Thoracic aorta (tissue), 2 donors: ENCODE measurements around the gene PTP4A2. TPM values are rescaled to one million over a fixed set of nuclear protein-coding genes. Genes with fewer than 3 reads are reported as not detected.

Experiments used
- ATAC-seq: fragments of 150-250 bp; one replicate; pipeline ENCODE4 v1.8.0; 2017; ENCODE audit warnings: low read depth; ENCODE audit not compliant: insufficient number of reproducible peaks, low FRiP score
- DNase-seq: peaks from one replicate; pipeline ENCODE4 v3.0.0-alpha.2; 2020; ENCODE audit warnings: low spot score
- H3K27ac ChIP-seq, 2 donors: fragments of 200-600 bp; sonication (generic); 1 replicate in 1 of 2; 2 replicates in 1 of 2; pipeline ENCODE4 v1.5.1; 2016; ENCODE audit warnings: mild to moderate bottlenecking in 2 of 2, moderate library complexity in 2 of 2
- H3K27me3 ChIP-seq: fragments of 200-600 bp; sonication (generic); replicated peaks from 2 replicates; pipeline ENCODE4 v1.6.0; 2016; ENCODE audit warnings: mild to moderate bottlenecking; ENCODE audit not compliant: insufficient read depth
- H3K36me3 ChIP-seq: fragments of 200-600 bp; sonication (generic); one replicate; pipeline ENCODE4 v1.5.1; 2016
- H3K4me1 ChIP-seq, 2 donors: fragments of 200-600 bp; sonication (generic); 1 replicate in 1 of 2; 2 replicates in 1 of 2; pipeline versions ENCODE4 v1.5.1 to v1.6.0; 2016; ENCODE audit warnings: low read depth in 2 of 2, mild to moderate bottlenecking in 1 of 2; ENCODE audit not compliant: control insufficient read depth in 1 of 2
- H3K4me3 ChIP-seq: fragments of 200-600 bp; sonication (generic); 2 replicates; pipeline ENCODE4 v1.5.1; 2016; ENCODE audit warnings: mild to moderate bottlenecking
- H3K9me3 ChIP-seq: fragments of 200-600 bp; sonication (generic); 2 replicates; pipeline ENCODE4 v1.5.1; 2016
- total RNA-seq, 2 donors: library from RNA; depleted of rRNA; stranded (reverse); fragments of >200 nt; gene quantifications; one replicate each; pipeline versions ENCODE4 v1.1.0 to v1.2.3, GENCODE V29; 2016
- TF ChIP-seq, protein P1 (sequence below): fragments of 200-600 bp; sonication (generic); IDR thresholded peaks from one replicate; pipeline ENCODE4 v1.5.1; 2019; ENCODE audit warnings: antibody characterized with exemption

Gene PTP4A2
- total RNA-seq, 2 donors from 2014 or later: 104 to 237 TPM

DNA sequence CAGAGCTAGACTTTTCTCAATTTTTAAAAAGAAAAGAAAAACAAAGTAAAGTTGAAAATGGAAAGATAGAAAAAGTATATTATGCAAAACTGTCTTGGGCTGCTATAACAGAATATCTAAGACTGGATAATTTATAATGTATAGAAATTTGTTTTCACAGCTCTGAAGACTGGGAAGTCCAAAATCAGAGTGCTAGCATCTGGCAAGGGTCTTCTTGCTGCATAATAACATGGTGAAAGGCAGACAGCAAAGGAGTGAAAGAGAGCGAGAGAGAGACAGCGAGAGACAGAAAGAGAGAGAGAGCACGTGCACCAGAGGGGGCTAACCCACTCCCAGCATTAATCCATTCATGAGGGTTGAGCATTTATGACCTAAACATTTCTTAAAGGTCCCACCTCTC, 63.2 kb downstream of the PTP4A2 start:
- Histone ChIP-seq H3K27me3 (no peaks in the 10 kb centered on the region), H3K9me3 (no peaks in the 10 kb centered on the region), H3K36me3 (no peaks in the 10 kb centered on the region), H3K4me1 (no peaks in the 10 kb centered on the region), H3K4me3 (no peak overlapping the region), H3K27ac (no peak overlapping the region)
- DNase-seq (no peak), ATAC-seq (no peak)
- TF ChIP-seq, protein P1, sequence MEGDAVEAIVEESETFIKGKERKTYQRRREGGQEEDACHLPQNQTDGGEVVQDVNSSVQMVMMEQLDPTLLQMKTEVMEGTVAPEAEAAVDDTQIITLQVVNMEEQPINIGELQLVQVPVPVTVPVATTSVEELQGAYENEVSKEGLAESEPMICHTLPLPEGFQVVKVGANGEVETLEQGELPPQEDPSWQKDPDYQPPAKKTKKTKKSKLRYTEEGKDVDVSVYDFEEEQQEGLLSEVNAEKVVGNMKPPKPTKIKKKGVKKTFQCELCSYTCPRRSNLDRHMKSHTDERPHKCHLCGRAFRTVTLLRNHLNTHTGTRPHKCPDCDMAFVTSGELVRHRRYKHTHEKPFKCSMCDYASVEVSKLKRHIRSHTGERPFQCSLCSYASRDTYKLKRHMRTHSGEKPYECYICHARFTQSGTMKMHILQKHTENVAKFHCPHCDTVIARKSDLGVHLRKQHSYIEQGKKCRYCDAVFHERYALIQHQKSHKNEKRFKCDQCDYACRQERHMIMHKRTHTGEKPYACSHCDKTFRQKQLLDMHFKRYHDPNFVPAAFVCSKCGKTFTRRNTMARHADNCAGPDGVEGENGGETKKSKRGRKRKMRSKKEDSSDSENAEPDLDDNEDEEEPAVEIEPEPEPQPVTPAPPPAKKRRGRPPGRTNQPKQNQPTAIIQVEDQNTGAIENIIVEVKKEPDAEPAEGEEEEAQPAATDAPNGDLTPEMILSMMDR: no peak

DNA sequence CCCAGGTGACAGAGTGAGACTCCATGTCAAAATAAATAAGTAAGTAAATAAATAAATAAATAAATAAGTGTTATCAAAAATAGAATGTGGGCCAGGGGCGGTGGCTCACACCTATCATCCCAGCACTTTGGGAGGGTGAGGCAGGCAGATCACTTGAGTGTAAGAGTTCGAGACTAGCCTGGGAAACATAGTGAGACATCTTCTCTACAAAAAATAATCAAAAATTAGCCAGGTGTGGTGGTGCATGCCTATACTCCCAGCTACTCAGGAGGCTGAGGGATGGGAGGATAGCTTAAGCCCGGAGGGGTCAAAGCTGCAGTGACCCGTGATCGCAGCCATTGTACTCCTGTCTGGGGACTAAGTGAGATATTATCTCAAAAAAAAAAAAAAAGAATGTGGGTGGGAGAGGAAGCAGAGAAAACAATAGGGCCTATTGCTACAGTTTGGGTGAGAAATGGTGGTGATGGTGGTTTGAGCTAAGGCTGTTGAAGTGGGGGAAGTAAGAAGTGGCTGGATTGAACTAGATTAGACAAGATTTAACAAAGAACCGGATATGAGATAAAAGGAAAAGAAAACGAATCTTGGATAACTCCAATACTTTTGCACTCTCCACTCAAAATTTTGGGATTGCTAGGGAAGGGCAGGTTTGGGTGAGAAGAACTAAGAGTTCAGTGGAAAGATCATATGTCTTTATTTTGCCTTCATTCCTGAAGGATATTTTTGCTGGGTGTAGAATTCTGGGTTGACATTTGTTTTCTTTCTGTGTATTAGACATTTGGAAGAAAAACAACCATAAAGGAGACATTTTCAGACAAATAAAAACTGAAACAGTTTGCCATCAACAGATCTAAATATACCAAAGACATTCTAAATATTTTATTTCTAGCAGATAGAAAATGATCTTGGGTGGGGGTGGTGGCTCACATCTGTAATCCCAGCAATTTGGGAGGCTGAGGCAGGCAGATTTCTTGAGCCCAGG, 65.2 kb downstream of the PTP4A2 start:
- no peaks in the 10 kb centered on the region for H3K36me3 ChIP-seq
- H3K4me3 ChIP-seq: no peak overlapping the region
- DNase-seq (no peak), ATAC-seq (no peak)
- no peaks in the 10 kb centered on the region for H3K9me3 ChIP-seq
- H3K27me3 ChIP-seq: no peaks in the 10 kb centered on the region
- H3K27ac ChIP-seq: no peak overlapping the region
- H3K4me1 ChIP-seq: no peaks in the 10 kb centered on the region
- TF ChIP-seq, protein P1: no peak

DNA sequence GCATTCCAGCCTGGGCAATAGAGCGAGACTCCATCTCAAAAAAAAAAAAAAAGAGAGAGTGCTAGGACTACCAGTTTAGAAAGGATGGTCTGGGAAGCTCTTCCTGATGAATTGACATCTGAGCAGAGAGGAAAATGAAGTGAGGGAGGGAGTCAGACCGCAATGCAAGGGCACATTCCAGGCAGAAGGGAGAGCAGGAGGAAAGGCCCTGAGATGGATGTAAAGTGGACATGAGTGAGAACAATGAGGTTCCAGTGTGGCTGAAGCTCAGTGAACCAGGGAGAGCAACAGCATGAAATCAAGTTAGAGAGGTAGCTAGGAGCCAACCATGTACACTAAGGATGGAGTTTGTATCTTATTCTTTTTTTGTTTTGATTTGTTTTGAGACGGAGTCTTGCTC, 66.5 kb downstream of the PTP4A2 start:
- Histone ChIP-seq H3K36me3 (no peaks in the 10 kb centered on the region), H3K4me3 (no peak overlapping the region), H3K27ac (no peak overlapping the region), H3K27me3 (no peaks in the 10 kb centered on the region), H3K9me3 (no peaks in the 10 kb centered on the region), H3K4me1 (no peaks in the 10 kb centered on the region)
- DNase-seq (no peak), ATAC-seq (no peak)
- TF ChIP-seq, protein P1: no peak

DNA sequence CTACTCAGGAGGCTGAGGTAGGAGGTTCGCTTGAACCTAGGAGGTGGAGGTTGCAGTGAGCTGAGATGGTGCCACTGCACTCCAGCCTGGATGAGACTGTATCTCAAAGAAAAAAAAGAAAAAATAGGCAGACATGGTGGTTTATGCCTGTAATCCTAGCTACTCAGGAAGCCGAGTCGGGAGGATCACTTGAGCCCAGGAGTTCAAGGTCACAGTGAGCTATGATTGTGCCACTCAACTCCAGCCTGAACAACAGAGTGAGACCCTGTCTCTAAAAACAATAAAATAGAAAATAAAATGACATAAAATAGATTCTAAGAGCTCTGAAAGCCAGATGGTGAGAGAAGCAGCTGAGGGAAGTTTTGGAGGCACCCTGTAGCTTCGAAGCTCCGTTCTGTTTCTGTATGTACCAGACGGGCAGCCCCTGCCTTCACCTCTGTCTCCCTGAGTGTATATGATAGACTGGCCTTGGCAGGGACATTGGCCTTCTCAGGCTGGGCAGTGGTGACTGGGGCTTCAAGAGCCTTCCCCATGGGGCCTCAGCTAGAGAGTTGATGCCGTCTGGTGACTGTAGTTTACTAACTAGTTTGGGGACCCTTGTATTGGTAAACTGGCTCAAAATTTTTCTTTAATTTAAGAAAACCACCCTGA, 68.0 kb downstream of the PTP4A2 start:
- ATAC-seq: no peak
- DNase-seq: no peak
- H3K36me3 ChIP-seq: no peaks in the 10 kb centered on the region
- H3K4me1 ChIP-seq: no peaks in the 10 kb centered on the region
- no peak overlapping the region for H3K4me3 ChIP-seq
- no peak overlapping the region for H3K27ac ChIP-seq
- H3K9me3 ChIP-seq: no peaks in the 10 kb centered on the region
- no peaks in the 10 kb centered on the region for H3K27me3 ChIP-seq
- TF ChIP-seq, protein P1: no peak

DNA sequence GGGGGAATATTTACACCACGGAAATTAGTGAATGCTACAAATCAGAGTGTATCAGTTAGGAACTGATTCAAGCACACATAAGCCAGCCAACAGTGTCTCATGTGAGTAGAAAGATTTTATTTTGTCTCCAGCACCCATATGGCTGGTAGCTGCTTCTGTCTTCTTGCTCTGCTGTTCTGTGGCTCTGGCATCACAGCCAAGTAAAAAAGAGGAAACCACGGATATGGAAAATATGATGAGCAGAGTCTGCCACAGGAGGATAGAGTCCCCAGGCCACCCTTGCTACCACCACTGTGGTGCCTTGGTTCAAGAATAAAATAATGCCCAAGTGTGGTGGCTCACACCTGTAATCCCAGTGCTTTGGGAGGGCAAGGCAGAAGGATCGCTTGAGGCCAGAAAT, 68.7 kb downstream of the PTP4A2 start:
- ATAC-seq (no peak), DNase-seq (no peak)
- H3K9me3 ChIP-seq: no peaks in the 10 kb centered on the region
- no peak overlapping the region for H3K27ac ChIP-seq
- TF ChIP-seq, protein P1: no peak
- H3K36me3 ChIP-seq: no peaks in the 10 kb centered on the region
- no peak overlapping the region for H3K4me3 ChIP-seq
- H3K4me1 ChIP-seq: no peaks in the 10 kb centered on the region
- H3K27me3 ChIP-seq: no peaks in the 10 kb centered on the region
